ENCODE measurements around the gene FZD1.

DNA sequence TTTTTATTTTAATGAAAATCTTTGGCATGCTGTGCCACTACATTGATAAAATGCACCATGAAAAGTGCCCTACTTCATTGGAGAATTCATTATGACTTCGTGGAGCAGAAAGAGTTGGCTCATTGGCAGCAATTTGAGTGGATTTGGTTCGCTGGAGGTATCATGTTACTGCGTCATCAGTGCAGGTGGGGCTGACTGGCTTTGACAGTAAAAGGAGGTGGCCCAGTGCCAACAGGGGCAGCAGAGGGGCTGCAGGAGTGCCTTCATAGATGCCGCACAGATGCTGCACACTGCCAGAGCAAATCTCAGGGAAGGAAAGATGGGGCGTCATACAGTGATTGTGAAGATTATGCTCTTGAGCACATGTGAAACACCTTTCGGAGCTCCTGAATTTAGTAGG, 22.2 kb downstream of the FZD1 start:
- no peak for TF ChIP-seq EZH2 (IDR thresholded peaks at IDR 0.05; ENCODE audit: low read length, unreplicated experiment)
- TF ChIP-seq, protein P1, sequence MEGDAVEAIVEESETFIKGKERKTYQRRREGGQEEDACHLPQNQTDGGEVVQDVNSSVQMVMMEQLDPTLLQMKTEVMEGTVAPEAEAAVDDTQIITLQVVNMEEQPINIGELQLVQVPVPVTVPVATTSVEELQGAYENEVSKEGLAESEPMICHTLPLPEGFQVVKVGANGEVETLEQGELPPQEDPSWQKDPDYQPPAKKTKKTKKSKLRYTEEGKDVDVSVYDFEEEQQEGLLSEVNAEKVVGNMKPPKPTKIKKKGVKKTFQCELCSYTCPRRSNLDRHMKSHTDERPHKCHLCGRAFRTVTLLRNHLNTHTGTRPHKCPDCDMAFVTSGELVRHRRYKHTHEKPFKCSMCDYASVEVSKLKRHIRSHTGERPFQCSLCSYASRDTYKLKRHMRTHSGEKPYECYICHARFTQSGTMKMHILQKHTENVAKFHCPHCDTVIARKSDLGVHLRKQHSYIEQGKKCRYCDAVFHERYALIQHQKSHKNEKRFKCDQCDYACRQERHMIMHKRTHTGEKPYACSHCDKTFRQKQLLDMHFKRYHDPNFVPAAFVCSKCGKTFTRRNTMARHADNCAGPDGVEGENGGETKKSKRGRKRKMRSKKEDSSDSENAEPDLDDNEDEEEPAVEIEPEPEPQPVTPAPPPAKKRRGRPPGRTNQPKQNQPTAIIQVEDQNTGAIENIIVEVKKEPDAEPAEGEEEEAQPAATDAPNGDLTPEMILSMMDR (conservative IDR thresholded peaks at IDR 0.05; ENCODE audit: low read depth, low read length), result no peak
- TF ChIP-seq EZH2phosphoT487 (IDR thresholded peaks at IDR 0.05; ENCODE audit: borderline replicate concordance, low read length), result no peak
